ENCODE data around the gene CRCP. TPM values are rescaled to one million over a fixed set of nuclear protein-coding genes. Genes with fewer than 3 reads are reported as not detected.

Gene CRCP
- total RNA-seq, 1 donor from 2014 or later: 27.0 TPM

GRCh38 chr7:66198469-66198868, 83.8 kb downstream of the CRCP start:
- Mint-ChIP-seq H3K9me3 (no peaks in the 10 kb centered on the region), H3K27ac (no peak overlapping the region), H3K4me3 (no peak overlapping the region), H3K36me3 (no peaks in the 10 kb centered on the region), H3K4me1 (no peaks in the 10 kb centered on the region), H3K27me3 (ENCODE audit: low read depth) (no peaks in the 10 kb centered on the region)
- no peak for TF ChIP-seq CTCF (IDR thresholded peaks at IDR 0.05; ENCODE audit: unreplicated experiment)
- no peak for DNase-seq (ENCODE audit: low spot score in 2 of 2, unreplicated experiment in 2 of 2)

DNA sequence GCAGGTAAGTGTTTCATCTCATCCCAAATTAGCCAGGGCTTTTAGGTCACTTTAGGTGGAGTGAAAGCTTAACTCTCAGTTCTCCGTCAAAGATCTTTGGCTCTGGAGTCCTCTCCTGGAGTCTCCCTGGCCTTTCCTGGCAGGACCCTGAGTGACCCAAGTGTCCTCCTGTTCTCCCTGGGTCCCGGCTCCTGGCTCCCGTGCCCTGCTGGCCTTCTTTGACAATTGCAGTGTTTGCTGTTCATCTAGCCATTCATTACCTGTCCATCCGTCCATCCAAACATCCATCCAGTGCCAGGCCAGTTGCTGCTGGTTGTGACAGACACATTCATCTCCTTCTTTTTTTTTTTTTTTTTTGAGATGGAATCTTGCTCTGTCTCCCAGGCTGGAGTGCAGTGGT, 84.3 kb downstream of the CRCP start:
- H3K27me3 Mint-ChIP-seq (ENCODE audit: low read depth): no peaks in the 10 kb centered on the region
- H3K4me3 Mint-ChIP-seq: no peak overlapping the region
- no peaks in the 10 kb centered on the region for H3K4me1 Mint-ChIP-seq
- DNase-seq (ENCODE audit: low spot score in 2 of 2, unreplicated experiment in 2 of 2): no peak
- no peaks in the 10 kb centered on the region for H3K36me3 Mint-ChIP-seq
- H3K9me3 Mint-ChIP-seq: no peaks in the 10 kb centered on the region
- no peak overlapping the region for H3K27ac Mint-ChIP-seq
- TF ChIP-seq CTCF (IDR thresholded peaks at IDR 0.05; ENCODE audit: unreplicated experiment): no peak

DNA sequence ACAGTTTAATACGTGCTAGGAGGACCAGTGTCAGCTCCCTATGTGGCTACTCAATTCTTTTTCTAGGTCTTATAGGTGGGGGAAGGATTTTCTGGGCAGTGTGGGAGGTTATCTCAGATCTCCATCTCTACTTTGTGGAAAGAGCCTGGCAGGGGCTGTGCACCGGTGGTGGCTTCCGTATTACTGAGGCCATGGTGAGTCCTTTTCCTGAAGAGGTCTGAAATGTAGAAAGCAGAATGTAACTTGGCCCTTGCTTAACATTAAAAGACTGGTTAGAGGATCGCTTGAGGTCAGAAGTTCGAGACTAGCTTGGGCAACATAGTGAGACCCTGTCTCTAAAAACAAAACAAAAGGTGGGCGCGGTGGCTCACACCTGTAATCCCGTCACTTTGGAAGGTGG, 87.8 kb downstream of the CRCP start:
- Mint-ChIP-seq H3K36me3 (no peaks in the 10 kb centered on the region), H3K27me3 (ENCODE audit: low read depth) (no peaks in the 10 kb centered on the region), H3K4me1 (peaks cover 19% of the 10 kb centered on the region), H3K27ac (no peak overlapping the region), H3K9me3 (no peaks in the 10 kb centered on the region), H3K4me3 (no peak overlapping the region)
- no peak for TF ChIP-seq CTCF (IDR thresholded peaks at IDR 0.05; ENCODE audit: unreplicated experiment)
- DNase-seq (ENCODE audit: low spot score in 2 of 2, unreplicated experiment in 2 of 2): no peak

Other genes starting within 250 kb of the CRCP start
- 23.1 to 25.5 TPM (median 23.8 TPM) in 3 replicates for gene VKORC1L1, start 241.8 kb upstream of the CRCP start, total RNA-seq
- 39.3 to 42.1 TPM (median 39.4 TPM) in 3 replicates for gene GUSB, start 132.6 kb upstream of the CRCP start, total RNA-seq
- 11.3 to 12.4 TPM (median 11.3 TPM) in 3 replicates for gene ASL, start 39.0 kb upstream of the CRCP start, total RNA-seq
- 36.7 to 41.2 TPM (median 37.7 TPM) in 3 replicates for gene TPST1, start 90.5 kb downstream of the CRCP start, total RNA-seq